Activated CD8-positive, alpha-beta memory T cell treated with anti-CD3 and anti-CD28 coated beads, Interleukin-2, amount 50 U/mL, for 1 hour (primary cell): ENCODE measurements around the gene CNGA1.
"Not testable (repeated sequence)": the region's sequence is repeated elsewhere in the genome, so short reads cannot be mapped to it uniquely, and the experiment has no call there.

Experiments
- DNase-seq: peaks from one replicate; pipeline ENCODE4 v3.0.0-alpha.2; 2020; ENCODE audit errors: extremely low read depth

CNGA1 gene

DNA sequence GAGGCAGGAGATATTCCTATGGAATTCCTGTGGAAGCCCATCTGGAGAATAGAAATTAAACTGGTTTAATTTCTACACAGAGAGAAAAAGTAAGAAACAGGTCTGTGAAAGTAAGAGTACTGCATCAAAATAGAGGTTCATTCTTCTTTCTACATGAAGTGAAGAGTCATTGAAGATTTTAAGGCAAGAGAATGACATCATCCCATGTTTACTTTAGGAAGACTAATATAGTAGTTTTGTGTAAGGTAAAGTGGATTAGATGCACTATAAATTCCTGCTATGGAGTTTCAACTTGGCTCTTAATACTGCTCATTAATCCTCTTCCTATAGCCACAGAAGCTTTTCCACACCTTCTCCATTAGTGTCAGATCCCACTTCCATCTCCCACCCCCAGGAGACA is 47.6 kb downstream of the CNGA1 start:
- no peak for DNase-seq

DNA sequence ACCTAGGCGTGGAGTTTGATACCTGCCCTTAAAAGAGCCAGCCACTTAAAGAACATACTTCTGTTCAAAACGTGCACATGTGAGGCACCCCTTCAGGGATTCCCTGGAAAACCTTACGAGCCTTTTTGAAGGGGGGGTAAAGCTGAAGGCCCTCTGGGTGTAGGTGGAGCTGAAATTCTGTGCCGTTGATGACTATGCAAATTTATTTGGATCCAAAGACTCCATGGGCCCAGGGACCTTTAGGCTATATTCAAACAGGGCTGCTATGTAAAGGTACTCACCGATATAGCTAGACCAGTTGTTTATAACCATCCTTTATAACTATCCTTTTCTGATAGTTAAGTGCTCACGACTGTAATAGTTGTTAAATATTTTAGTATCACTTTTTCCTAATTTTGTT is 61.8 kb downstream of the CNGA1 start:
- DNase-seq, result no peak

DNA sequence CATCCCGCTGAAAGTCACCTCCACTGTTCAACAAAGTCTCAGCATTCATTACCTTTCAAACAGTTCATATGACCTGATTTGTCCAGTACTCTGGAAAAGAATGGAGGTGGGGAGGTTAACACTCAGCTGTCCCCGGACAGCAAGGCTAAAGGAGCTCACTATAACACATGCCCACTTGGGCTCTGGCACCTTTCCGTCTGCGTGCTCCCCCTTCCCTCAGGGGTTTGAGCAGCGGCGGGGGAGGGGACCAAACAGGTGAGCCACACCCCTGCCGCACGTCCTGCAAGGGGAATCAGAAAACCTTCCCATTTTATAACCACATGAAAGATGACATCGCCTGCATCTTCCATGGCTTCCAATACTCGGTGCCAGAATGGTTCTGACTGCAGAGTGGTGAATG is 62.2 kb downstream of the CNGA1 start:
- DNase-seq, result no peak

DNA sequence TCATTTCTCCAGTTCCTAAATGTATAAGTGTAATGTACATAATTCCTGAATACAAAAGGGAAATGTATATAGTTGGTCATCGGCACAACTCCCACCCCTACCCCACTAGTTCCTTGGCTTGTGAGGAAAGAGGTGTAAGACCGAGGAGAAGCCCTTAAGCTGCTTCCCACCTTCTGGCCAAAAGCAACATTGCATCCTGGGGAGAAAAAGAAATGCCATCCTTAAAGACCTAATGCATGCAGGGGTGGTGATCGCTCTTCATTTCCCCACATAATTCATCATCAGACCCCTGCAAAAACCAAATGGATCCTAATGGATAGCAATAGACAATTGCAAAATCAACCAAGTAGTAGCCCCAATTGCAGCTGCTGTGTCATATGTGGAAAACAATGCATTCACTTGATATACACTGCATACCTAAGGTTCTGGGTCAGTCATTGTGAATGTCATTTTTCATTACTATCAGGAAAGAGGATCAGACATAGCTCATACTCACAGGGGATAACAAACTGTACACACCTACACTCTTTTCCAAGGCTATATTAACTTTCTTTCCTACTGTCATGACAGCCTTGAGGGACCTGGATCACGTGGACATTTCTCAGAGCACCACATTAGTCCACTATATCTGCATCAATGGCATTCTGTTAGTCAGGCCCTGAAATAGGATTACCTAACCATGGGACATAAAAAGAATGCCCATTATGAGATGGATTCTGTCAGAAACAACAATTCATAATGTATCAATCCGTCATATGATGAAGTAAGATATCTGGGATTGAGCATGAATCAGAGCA is 70.4 kb downstream of the CNGA1 start:
- DNase-seq, result no peak

DNA sequence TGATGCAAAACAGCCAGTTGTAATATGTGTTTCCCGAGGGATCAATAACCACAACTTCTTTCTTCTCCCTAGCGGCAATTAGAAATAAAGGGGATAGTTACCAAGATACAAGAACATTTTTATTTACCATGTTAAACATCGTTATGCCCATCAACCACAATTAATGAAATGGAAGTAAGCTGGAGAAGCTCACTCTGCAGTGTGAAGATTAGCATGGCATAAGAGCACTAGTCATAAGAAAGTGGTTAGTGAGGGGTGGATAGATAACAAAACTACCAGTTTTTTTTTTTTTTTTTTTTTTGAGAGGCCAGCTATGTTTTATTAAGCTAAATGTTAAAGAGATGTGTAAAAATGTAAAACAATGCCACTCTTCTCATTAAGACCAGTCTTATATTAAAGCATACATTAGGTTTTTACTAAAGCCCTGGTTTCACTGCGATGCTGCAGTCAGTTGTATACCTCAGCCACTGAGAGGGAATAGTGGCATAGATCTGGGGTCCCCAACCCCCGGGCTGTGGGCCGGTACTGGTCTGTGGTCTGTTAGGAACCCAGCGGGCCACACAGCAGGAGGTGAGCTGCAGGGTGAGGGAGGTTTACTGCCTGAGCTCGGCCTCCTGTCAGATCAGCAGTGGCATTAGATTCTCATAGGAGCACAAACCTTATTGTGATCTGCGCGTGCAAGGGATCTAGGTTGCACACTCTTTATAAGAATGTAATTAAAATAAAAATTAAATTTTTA is 74.2 kb downstream of the CNGA1 start:
- no peak for DNase-seq

DNA sequence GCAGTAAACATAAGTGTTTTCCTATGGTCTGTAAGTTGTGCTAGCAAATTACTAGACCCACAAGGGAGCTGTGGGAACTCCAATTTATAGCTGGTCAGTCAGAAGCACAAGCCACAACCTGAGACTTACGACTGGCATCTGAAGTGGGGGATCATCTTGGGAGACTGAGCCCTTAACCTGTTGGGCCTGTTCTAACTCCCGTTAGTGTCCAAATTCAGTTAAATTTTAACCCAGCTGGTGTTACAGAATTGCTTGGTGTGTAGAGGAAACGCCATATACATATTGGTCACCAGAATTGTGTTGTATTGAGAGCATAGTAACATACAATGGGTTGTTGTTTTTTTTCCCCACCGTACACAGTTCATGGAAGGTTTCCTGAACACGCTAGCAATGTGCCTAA is 77.0 kb downstream of the CNGA1 start:
- no peak for DNase-seq

DNA sequence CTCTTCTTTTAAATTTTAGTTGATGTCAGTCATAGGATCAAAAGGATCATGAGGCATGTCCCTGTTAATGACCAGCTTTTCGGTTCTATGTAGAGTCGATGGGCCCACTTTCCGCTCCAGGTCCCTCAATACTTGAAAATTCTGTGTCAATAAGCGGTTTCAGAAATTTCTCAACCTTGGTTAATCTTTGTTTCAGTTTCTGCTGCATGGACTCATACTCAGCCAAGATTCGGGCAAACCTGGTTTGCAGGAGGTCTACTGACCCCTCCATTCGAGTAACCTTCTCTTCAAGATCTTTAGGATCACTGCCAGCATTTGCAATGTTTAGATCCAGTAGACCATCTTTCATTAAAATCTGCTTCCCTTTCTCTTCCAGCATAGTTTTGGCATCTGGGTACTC is 80.1 kb downstream of the CNGA1 start:
- DNase-seq, result no peak

DNA sequence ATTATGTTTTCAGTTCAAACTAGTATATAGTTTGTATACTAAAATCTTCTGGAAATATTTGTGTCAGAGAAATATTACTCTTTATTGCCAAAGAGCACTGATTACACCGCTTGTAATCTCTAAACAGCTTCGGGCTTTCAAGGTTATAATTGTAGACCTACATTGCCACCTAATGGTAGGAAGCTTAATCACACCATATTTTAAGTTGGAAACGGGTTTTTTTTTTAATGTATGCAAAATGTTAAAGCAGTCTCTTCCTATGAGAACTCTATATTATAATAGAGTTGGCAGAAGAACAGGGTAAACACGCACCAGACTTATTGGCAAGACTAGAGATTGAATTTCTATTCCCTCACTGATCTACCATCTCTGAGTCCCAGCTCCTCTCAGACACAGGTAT is 82.6 kb downstream of the CNGA1 start:
- DNase-seq, result no peak

DNA sequence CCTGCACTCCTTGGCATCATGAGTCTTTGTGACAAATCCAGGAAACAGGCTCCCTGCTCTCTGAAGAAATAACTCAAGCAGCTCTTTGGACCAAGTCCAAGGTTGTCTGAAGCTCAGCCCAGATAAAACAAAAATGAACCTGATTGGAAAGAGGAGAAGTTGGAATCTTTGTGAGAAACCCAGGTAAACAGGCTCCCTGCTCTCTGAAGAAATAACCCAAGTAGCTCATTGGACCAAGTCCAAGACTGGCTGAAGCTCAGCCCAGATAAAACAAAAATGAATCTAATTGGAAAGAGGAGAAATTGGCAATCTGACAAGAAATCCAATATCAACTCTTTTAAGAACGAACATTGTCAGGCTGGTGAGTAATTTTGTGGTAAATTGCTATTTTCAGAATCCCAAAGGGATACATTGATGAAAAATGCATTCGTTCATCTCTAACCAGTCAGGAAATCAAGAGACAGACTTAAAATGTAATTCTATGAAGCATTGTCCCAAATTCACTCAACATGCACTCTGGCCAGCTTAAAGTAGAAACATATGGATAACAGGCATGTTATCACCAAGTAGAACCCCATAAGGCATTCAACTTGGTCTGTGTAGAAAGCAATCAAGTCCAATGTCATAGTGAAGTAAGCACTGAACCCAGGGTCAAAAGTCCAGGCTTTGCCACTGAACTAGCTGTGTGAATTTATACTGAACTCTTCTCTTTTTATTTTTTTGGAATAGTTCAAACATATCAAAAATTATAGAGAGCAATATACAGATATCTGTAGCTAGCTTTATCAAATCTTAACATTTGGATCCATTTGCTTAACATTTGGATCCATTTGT is 85.3 kb downstream of the CNGA1 start:
- DNase-seq, result no peak

DNA sequence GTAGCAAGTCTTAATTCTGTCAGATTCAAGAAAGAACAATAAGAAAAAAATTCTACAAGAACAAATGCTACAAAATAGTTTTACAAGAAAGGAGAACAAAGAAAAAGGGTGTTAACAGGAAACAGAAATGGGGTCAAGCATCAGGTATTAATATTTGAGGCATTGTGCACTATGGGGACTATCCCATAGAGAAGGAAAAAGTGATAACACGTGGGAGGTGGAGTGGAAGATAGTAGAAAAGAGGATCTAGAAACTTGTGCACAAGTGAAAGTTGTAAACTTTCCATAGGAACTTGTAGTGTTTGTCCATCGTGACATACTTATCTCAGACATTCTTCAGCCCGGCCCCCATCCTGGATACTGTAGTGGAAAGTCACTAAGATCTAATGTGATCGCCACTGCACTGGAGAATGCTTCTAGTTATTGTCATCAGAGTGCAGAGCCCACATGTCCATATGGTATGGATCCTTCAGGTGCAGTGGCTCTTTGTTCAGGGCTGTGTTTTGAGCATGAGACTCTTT is 86.7 kb downstream of the CNGA1 start:
- DNase-seq, result no peak

DNA sequence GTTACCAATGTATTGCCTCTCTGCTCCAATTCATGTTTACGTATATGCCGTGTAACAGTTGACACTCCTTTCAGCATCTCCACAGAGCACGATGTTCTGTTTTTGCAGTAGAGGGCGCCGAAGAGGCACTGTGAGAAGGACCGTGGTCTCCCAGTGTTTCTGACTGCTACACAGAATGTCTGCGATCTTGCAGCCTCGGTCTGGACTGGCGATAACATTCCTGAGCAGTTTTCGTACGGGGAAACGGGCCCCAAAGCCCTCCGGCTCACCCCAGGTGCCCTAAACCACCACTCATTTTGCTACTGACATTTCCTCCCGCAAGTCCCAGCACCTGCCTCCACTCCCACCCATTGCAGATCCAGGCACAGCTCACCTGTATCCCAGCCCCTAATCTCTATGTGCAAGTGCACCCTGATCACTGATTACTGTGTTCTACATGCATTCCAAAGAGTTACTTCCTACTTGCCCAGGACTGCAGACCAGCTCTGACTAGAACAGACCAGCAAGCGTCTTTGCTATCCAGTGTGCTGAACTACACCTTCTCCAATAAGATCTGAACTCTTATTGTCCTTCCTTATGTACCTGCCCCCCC is 89.7 kb downstream of the CNGA1 start:
- DNase-seq, result peak; percentile 21

DNA sequence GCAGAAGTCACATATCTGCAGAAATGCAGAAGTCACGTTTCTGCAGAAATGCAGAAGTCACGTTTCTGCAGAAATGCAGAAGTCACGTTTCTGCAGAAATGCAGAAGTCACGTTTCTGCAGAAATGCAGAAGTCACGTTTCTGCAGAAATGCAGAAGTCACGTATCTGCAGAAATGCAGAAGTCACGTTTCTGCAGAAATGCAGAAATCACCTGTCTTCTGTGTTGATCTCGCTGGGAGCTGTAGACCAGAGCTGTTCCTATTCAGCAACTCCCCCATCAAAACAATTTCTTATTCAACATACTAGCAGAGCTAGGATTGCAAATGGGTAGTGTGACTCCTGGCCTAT is 93.2 kb downstream of the CNGA1 start:
- not testable (repeated sequence) for DNase-seq

DNA sequence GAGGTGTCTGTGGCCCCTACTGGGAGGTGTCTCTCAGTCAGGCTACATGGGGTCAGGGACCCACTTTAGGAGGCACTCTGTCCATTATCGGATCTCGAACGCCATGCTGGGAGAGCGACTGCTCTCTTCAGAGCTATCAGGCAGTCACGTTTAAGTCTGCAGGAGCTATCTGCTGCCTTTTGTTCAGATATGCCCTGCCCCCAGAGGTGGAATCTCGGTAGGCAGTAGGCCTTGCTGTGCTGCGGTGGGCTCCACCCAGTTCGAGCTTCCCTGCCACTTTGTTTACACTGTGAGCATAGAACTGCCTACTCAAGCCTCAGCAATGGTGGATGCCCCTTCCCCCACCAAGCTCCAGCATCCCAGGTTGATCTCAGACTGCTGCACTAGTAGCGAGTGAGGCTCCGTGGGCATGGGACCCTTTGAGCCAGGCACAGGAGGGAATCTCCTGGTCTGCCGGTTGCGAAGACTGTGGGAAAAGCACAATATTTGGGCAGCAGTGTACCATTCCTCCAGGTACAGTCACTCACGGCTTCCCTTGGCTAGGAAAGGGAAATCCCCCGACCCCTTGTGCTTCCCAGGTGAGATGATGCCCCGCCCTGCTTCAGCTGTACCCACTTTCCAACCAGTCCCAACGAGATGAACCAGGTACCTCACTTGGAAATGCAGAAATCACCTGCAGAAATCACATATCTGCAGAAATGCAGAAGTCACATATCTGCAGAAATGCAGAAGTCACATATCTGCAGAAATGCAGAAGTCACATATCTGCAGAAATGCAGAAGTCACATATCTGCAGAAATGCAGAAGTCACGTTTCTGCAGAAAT is 93.8 kb downstream of the CNGA1 start:
- DNase-seq, result not testable (repeated sequence)

DNA sequence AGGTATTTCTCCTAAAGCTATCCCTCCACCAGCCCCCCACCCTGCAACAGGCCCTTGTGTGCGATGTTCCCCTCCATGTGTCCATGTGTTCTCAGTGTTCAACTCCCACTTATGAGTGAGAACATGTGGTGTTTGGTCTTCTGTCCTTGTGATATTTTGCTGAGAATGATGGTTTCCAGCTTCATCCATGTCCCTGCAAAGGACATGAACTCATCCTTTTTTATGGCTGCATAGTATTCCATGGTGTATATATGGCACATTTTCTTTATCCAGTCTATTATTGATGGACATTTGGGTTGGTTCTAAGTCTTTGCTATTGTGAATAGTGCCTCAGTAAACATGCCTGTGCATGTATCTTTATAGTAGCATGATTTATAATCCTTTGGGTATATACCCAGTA is 99.3 kb downstream of the CNGA1 start:
- DNase-seq, result not testable (repeated sequence)

DNA sequence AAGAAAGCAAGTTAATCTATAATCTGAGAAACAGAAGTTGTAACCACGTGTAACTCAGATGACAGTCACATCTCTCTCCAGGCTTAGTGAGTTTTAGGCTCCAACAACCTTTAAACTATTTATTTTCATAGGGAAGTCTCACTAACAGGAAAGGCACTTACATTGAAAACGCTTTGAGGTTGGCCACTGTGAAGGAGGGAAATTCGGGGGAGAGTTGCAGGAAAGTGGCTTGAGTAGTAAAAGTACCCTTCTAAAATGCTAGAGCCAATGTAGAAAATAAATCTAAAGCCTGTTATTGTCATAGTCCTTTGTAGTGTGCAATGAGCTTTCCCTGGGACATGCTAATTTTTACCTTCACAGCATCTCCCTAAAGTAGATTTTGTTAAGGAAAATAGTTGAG is 101.1 kb downstream of the CNGA1 start:
- no peak for DNase-seq

DNA sequence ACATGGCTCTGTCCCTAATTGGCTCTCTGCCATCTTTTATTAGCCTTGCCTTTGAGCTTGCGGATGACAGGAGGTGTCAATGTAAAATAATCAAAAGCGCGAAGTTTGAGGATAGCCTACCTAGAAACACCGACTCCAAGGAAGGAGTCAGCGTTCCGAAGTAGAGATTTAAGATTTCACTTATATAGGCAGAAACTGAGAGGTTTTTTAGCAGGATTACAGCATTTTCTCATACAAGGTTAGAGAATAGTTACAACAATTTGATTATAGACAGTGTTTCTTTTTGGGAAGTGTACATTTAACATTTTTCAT is 101.6 kb downstream of the CNGA1 start:
- DNase-seq, result no peak

DNA sequence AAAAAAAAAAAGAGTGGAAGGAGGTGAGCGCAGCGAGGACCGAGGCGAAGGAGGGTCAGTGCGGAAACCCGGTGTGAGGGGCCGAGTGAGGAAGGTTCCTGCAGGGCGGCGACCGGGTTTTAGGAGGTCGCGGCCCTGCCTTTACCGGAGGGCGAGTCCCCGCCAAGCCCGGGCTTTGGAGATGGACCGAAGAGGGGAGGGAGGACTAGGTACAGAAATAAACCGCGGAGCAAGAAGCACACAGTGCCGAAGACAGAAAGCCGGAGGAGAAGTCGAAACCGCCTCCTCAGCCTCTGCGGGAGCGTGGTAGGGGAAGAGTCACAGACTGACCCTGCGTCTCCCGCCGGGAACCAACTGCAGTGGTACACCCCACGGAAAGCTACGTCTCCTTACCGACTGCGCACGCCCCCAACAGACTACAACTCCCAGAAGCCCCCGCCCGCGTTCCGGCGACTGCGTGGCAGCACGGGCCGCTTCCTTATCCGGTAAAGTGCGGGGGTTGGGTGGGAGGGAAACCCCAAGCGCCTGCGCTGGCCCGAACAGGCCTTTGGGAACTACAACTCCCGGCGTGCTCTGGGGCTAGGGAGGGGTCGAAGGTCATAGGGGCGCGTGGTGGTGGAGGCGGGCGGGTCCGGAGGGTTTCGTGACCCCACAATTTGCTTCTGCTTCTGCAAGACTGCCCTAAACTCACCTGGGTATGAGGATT is 102.1 kb downstream of the CNGA1 start, which contains the start of gene NFXL1:
TSS of gene NFXL1 (minus strand) at position 364 of the 706 bp plus-strand sequence. CDS start 380 bp downstream, outside the sequence.
- peak; percentile 89 for DNase-seq

DNA sequence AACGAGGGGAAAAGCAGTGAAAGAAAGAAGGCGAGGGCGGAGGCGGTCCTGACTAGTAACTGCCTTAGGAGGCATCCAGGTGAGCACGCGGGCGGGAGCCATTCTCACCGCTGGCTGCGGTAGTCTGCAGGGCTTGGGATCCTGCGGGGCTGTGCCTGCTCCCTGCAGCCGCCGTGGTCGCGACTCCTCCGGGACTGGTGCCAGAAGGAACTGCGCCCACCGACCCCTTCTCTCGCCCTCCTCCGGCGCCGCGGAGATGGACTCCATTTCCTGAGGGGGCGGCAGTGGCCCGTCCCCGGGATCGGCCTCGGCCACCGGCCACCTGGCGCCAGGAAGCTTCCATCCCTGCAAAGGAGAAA is 102.6 kb downstream of the CNGA1 start:
- no peak for DNase-seq

DNA sequence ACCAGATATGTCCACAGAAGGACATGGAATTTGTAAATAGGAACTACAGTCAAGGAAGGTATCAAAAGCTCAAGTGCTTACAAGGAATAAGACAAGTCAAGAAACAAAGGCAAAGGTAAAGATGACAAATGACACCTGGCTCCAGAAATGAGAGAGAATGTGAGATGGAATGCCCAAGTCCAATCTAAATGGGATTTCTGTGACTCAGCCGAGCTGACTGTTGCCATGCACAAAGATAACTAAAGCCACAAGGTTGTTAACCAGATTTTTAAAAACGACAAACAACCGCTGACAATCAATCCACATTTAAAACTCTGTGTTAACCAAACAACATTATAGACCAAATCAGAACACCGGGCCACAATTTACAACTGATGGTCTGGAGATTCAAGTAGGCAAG is 103.2 kb downstream of the CNGA1 start:
- DNase-seq, result no peak

DNA sequence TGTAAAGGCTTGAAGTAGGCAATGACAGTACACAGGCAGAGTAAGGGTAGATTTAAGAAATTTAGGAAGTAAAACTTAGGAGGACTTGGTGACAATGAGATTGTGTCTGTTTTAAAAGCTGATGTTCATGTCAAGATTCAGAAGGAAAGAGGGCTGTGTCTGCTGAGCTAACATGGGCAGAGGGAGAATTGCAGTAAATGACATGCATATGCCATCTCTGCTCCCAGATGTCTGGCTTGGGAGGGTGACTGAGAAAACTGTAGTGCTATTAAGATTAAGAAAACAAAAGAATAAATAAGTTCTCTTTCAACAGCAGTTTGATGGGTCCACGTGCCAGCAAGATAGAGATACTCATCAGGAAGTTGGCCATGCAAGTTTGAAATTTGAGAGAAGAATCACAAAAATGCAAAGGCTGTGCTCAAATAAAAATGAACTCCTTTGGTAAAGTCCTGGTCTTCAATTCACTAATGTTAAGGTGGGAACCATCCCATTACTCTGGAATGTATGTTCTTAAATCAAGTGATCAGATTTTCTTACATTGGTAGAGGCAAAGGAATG is 109.3 kb downstream of the CNGA1 start:
- no peak for DNase-seq
